ENCODE data around the gene EFNA4. TPM values are rescaled to one million over a fixed set of nuclear protein-coding genes. Genes with fewer than 3 reads are reported as not detected.

EFNA4 gene
- total RNA-seq, 3 donors from 2014 or later, result 12.3 to 27.2 (median 26.4) TPM

GRCh38 chr1:155050560-155051341 lies 12.8 kb upstream of the EFNA4 start, which contains the start of gene ADAM15:
TSS of gene ADAM15 (plus strand) at chr1:155051316. CDS start at chr1:155051387, 71 bp downstream.
- Histone ChIP-seq H3K9me3 (no peaks in the 10 kb centered on the region), H3K36me3 (ENCODE audit: low read depth) (no peaks in the 10 kb centered on the region), H3K4me1 (ENCODE audit: low read depth) (peaks cover 29% of the 10 kb centered on the region), H3K4me3 (peak within 1 kb of the TSS; percentile 34)
- intact Hi-C loops (cut with DNase I, micrococcal nuclease), result no loop called here
- ATAC-seq (peak; percentile 89), DNase-seq (peak; percentile 90 to 95 (median 90))
- peak; percentile 91 for TF ChIP-seq CTCF (IDR thresholded peaks at IDR 0.05)

- Histone ChIP-seq H3K9me3 (no peaks in the 10 kb centered on the region), H3K36me3 (ENCODE audit: low read depth) (no peaks in the 10 kb centered on the region), H3K4me1 (ENCODE audit: low read depth) (peaks cover 29% of the 10 kb centered on the region), H3K4me3 (peak overlapping the region; percentile 34)
- DNase-seq, result no peak
- peak; percentile 4 for ATAC-seq
- intact Hi-C loops (cut with DNase I, micrococcal nuclease), result no loop called here
- no peak for TF ChIP-seq CTCF (IDR thresholded peaks at IDR 0.05)
Measured at GRCh38 chr1:155051342-155051776, 12.2 kb upstream of the EFNA4 start.

- TF ChIP-seq CTCF (IDR thresholded peaks at IDR 0.05), result no peak
- DNase-seq (peak; percentile 61 to 81 (median 75)), ATAC-seq (peak; percentile 32)
- H3K36me3 ChIP-seq (ENCODE audit: low read depth), result no peaks in the 10 kb centered on the region
- H3K4me3 ChIP-seq, result peak overlapping the region; percentile 34
- peaks cover 29% of the 10 kb centered on the region for H3K4me1 ChIP-seq (ENCODE audit: low read depth)
- H3K9me3 ChIP-seq, result no peaks in the 10 kb centered on the region
- intact Hi-C loops (cut with DNase I, micrococcal nuclease), result no loop called here
Measured at GRCh38 chr1:155051777-155052398, 11.7 kb upstream of the EFNA4 start.

- Histone ChIP-seq H3K36me3 (ENCODE audit: low read depth) (no peaks in the 10 kb centered on the region), H3K4me3 (no peak overlapping the region), H3K4me1 (ENCODE audit: low read depth) (peaks cover 29% of the 10 kb centered on the region), H3K9me3 (no peaks in the 10 kb centered on the region)
- DNase-seq, result peak in 2 of 3 donors; percentile 53 to 67
- no peak for ATAC-seq
- no peak for TF ChIP-seq CTCF (IDR thresholded peaks at IDR 0.05)
- intact Hi-C loops (cut with DNase I, micrococcal nuclease), result no loop called here
Measured at GRCh38 chr1:155052439-155053395, 10.8 kb upstream of the EFNA4 start.

GRCh38 chr1:155053531-155054105 lies 9.9 kb upstream of the EFNA4 start:
- intact Hi-C loops (cut with DNase I, micrococcal nuclease), result no loop called here
- H3K4me3 ChIP-seq, result no peak overlapping the region
- H3K36me3 ChIP-seq (ENCODE audit: low read depth), result no peaks in the 10 kb centered on the region
- DNase-seq (peak in 1 of 3 donors; percentile 33), ATAC-seq (no peak)
- H3K4me1 ChIP-seq (ENCODE audit: low read depth), result peaks cover 29% of the 10 kb centered on the region
- H3K9me3 ChIP-seq, result no peaks in the 10 kb centered on the region
- no peak for TF ChIP-seq CTCF (IDR thresholded peaks at IDR 0.05)
